ENCODE results near the gene ZNF557. TPM values are rescaled to one million over a fixed set of nuclear protein-coding genes. Genes with fewer than 3 reads are reported as not detected.
"Not testable (repeated sequence)": the region's sequence is repeated elsewhere in the genome, so short reads cannot be mapped to it uniquely, and the experiment has no call there.

Gene ZNF557
- total RNA-seq, result 11.2 TPM
- long read RNA-seq, full-length matches to known transcripts, result 13 of 21 reads
- long read RNA-seq, partial matches to known transcripts, result 4 of 21 reads
- long read RNA-seq, other reads (novel, unspliced or antisense), result 4 of 21 reads

DNA sequence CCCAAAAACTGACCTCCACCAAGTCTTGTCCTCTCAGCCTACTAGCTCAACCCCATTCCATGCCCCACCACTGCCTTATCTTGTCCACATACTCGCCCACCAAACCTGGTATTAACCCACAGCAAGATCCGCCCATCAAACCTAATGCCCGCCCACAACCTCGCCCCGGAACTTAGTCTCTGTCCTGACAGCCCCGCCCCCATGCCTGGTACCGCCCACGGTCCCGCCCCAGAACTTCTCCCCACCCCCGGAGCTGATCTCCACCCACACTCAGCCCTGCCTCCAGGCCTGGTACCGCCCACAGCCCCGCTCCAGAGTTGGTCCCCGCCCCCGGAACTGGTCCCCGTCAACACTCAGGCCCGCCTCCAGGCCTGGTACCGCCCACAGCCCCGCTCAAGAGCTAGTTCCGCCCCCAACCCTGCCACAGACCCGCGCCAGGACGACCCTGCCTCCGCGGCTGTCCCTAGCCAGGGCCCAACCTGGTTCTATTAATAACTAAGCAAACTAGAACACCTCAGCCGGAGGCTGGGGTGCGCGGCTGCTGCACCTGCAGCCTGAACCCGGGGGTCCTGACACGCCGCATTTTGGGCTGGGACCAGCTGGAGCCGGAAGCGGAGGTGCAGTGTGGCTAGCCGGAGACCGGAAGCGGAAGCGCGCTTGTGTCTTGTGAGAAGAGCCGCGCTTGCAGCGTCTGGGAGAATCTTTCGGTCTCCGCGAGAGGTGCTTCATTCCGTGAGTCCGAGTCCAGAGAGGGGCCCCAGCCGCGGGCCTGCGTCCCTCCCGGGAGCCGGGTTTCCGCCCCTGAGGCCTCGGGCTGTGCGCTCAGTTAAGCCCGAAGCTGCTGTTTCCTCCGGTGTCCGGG, at the start of gene ZNF557:
Gene ZNF557 (plus strand): TSS at position 662 of the 862 bp plus-strand sequence. CDS start 5,372 bp downstream, outside the sequence.
- TF ChIP-seq, protein P1, sequence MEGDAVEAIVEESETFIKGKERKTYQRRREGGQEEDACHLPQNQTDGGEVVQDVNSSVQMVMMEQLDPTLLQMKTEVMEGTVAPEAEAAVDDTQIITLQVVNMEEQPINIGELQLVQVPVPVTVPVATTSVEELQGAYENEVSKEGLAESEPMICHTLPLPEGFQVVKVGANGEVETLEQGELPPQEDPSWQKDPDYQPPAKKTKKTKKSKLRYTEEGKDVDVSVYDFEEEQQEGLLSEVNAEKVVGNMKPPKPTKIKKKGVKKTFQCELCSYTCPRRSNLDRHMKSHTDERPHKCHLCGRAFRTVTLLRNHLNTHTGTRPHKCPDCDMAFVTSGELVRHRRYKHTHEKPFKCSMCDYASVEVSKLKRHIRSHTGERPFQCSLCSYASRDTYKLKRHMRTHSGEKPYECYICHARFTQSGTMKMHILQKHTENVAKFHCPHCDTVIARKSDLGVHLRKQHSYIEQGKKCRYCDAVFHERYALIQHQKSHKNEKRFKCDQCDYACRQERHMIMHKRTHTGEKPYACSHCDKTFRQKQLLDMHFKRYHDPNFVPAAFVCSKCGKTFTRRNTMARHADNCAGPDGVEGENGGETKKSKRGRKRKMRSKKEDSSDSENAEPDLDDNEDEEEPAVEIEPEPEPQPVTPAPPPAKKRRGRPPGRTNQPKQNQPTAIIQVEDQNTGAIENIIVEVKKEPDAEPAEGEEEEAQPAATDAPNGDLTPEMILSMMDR (IDR thresholded peaks at IDR 0.05), result no peak
- DNase-seq (peak; percentile 100), ATAC-seq (peak; percentile 100)
- Histone ChIP-seq H3K27ac (peak within 1 kb of the TSS; percentile 88), H3K4me1 (peaks cover 15% of the 10 kb centered on the region), H3K27me3 (ENCODE audit: low read depth) (no peaks in the 10 kb centered on the region), H3K4me3 (peak within 1 kb of the TSS; percentile 97), H3K36me3 (peaks cover 36% of the 10 kb centered on the region), H3K9me3 (no peaks in the 10 kb centered on the region)
- intact Hi-C loops (cut with DNase I), result no loop called here

DNA sequence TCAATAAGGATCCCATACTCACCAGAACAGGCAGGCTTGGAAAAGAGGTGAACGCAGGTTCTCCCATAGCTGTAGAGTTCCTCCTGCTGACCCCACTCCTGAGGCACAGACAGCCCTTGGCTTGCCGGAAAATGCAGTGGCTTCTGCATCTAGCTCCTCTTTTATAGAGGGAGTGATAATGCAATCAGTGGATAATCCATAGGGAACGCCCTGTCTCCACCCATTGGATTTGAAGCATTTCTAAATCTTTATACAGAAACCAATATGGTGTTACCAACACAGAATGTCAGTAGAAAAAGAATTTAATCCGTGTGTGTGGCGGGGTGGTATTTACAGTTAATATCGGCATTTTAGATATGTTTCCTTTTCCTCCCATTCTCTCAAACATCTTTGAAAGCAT, 48.2 kb upstream of the ZNF557 start, which contains the start of gene MBD3L2B:
Gene MBD3L2B (minus strand): TSS at position 101 of the 400 bp plus-strand sequence. CDS start 34 bp downstream, at position 67.
- H3K36me3 ChIP-seq; H3K4me1 ChIP-seq; ATAC-seq; H3K27ac ChIP-seq; H3K4me3 ChIP-seq; intact Hi-C loops (cut with DNase I); DNase-seq; H3K9me3 ChIP-seq; H3K27me3 ChIP-seq (ENCODE audit: low read depth): not testable (repeated sequence)

DNA sequence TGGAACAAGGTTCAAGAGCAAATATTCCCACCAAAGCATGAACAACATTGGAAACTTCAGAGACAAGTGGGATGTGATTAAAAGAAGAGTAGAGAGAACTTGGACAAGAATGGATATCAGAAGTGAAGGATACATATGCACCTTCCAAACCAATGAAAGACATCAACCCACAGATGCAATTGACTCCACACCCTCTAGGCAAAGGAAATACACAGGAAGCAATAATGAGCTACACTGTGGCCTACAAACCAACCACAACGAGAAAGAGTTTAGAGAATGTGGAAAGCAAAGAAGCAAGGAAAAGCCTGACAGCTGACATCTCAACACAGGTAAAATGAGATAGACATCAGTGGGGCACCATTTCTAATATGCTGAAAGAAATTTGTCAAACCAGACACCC, 40.7 kb upstream of the ZNF557 start:
- H3K4me1 ChIP-seq; H3K4me3 ChIP-seq; H3K27ac ChIP-seq; H3K27me3 ChIP-seq (ENCODE audit: low read depth); intact Hi-C loops (cut with DNase I); DNase-seq; ATAC-seq; H3K36me3 ChIP-seq; H3K9me3 ChIP-seq: not testable (repeated sequence)

DNA sequence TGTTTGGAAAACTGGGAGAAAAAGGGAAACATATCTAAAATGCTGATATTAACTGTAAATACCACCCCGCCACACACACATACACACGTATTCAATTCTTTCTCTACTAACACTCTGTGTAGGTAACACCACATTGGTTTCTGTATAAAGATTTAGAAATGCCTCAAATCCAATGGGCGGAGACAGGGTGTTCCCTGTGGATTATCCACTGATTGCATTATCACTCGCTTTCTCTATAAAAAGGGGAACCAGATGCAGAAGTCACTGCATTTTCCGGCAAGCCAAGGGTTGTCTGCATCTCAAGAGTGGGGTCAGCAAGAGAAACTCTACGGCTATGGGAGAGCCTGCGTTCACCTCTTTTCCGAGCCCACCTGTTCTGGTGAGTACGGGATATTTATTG, 39.2 kb upstream of the ZNF557 start, which contains the start of gene MBD3L5:
Gene MBD3L5 (plus strand): TSS at position 301 of the 400 bp plus-strand sequence. CDS start 34 bp downstream, at position 335.
- H3K27ac ChIP-seq; H3K4me1 ChIP-seq; H3K36me3 ChIP-seq; H3K27me3 ChIP-seq (ENCODE audit: low read depth); H3K4me3 ChIP-seq; H3K9me3 ChIP-seq; DNase-seq; ATAC-seq; intact Hi-C loops (cut with DNase I): not testable (repeated sequence)

DNA sequence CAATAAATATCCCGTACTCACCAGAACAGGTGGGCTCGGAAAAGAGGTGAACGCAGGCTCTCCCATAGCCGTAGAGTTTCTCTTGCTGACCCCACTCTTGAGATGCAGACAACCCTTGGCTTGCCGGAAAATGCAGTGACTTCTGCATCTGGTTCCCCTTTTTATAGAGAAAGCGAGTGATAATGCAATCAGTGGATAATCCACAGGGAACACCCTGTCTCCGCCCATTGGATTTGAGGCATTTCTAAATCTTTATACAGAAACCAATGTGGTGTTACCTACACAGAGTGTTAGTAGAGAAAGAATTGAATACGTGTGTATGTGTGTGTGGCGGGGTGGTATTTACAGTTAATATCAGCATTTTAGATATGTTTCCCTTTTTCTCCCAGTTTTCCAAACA, 29.4 kb upstream of the ZNF557 start, which contains the start of gene MBD3L4:
Gene MBD3L4 (minus strand): TSS at position 101 of the 400 bp plus-strand sequence. CDS start 35 bp downstream, at position 66.
- H3K27me3 ChIP-seq (ENCODE audit: low read depth); H3K9me3 ChIP-seq; DNase-seq; H3K36me3 ChIP-seq; H3K4me3 ChIP-seq; H3K4me1 ChIP-seq; ATAC-seq; H3K27ac ChIP-seq; intact Hi-C loops (cut with DNase I): not testable (repeated sequence)

DNA sequence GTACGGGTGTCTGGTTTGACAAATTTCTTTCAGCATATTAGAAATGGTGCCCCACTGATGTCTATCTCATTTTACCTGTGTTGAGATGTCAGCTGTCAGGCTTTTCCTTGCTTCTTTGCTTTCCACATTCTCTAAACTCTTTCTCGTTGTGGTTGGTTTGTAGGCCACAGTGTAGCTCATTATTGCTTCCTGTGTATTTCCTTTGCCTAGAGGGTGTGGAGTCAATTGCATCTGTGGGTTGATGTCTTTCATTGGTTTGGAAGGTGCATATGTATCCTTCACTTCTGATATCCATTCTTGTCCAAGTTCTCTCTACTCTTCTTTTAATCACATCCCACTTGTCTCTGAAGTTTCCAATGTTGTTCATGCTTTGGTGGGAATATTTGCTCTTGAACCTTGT, 27.9 kb upstream of the ZNF557 start:
- H3K36me3 ChIP-seq; H3K27ac ChIP-seq; H3K4me1 ChIP-seq; H3K27me3 ChIP-seq (ENCODE audit: low read depth); DNase-seq; H3K4me3 ChIP-seq; ATAC-seq; intact Hi-C loops (cut with DNase I); H3K9me3 ChIP-seq: not testable (repeated sequence)

DNA sequence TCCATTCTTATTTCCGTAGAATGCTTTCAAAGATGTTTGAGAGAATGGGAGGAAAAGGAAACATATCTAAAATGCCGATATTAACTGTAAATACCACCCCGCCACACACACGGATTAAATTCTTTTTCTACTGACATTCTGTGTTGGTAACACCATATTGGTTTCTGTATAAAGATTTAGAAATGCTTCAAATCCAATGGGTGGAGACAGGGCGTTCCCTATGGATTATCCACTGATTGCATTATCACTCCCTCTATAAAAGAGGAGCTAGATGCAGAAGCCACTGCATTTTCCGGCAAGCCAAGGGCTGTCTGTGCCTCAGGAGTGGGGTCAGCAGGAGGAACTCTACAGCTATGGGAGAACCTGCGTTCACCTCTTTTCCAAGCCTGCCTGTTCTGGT, 20.5 kb upstream of the ZNF557 start, which contains the start of gene MBD3L2:
Gene MBD3L2 (plus strand): TSS at position 301 of the 400 bp plus-strand sequence. CDS start 53 bp downstream, at position 354.
- DNase-seq; H3K4me1 ChIP-seq; intact Hi-C loops (cut with DNase I); H3K36me3 ChIP-seq; H3K27me3 ChIP-seq (ENCODE audit: low read depth); H3K9me3 ChIP-seq; ATAC-seq; H3K27ac ChIP-seq; H3K4me3 ChIP-seq: not testable (repeated sequence)

DNA sequence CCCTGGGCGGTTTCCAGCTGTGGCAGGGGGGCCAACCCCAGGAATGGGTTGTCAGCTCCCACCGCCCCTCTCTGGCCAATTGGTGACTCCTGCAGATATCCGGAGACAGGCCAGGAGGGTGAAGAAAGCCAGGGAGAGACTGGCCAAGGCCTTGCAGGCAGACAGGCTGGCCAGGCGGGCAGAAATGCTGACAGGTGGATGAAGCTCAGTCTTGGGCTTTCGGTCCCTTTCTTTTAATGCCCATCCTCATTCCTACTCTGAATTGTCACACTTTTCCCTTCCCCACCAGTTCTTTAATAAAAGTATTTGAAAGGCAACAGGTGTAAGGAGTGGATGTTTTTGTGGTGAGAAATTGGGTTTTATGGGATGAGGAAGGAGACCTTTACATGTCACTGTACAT, 18.1 kb upstream of the ZNF557 start:
- H3K36me3 ChIP-seq; H3K9me3 ChIP-seq; intact Hi-C loops (cut with DNase I); H3K27ac ChIP-seq; DNase-seq; H3K4me3 ChIP-seq; H3K27me3 ChIP-seq (ENCODE audit: low read depth); H3K4me1 ChIP-seq; ATAC-seq: not testable (repeated sequence)

DNA sequence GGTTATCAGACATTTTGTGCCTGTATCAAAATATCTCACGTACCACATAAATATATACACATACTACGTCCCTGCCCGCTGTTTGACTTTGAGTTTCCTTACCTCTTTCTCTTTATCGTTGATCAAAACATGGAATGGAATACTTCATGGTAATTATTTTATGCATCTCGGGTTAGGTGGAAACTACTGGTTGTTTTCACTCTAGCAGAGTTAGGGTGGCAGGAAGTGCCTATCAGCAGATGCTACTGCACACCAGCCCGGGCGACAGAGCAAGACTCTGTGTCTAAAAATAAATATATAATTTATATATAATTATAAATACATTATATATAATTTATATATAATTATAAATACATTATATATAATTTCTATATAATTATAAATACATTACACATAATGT, 16.6 kb upstream of the ZNF557 start:
- H3K4me3 ChIP-seq; DNase-seq; H3K4me1 ChIP-seq; H3K27ac ChIP-seq; H3K36me3 ChIP-seq; intact Hi-C loops (cut with DNase I); H3K9me3 ChIP-seq; H3K27me3 ChIP-seq (ENCODE audit: low read depth); ATAC-seq: not testable (repeated sequence)

DNA sequence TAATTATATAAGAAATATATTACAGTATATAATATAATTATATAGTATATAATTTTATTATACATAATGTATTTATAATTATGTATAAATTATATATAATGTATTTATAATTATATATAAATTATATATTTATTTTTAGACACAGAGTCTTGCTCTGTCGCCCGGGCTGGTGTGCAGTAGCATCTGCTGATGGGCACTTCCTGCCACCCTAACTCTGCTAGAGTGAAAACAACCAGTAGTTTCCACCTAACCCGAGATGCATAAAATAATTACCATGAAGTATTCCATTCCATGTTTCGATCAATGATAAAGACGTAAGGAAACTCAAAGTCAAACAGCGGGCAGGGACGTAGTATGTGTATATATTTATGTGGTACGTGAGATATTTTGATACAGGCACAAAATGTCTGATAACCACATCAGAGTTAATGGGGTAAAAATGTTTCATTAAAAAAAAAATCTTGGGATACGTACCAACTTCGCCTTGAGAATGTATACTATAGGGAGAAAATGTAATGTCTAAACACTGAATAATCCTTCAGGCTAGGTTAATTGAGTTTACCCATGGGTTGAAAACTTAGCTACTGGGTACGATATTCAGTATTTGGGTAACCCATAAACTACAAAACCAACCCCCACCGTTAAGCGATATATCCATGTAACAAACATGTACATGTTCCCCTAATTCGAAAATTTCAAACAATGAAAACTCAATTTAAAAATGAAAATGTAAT, 14.7 kb upstream of the ZNF557 start:
- H3K27me3 ChIP-seq (ENCODE audit: low read depth); H3K9me3 ChIP-seq; H3K36me3 ChIP-seq; H3K27ac ChIP-seq; ATAC-seq; H3K4me1 ChIP-seq; DNase-seq; H3K4me3 ChIP-seq; intact Hi-C loops (cut with DNase I): not testable (repeated sequence)

DNA sequence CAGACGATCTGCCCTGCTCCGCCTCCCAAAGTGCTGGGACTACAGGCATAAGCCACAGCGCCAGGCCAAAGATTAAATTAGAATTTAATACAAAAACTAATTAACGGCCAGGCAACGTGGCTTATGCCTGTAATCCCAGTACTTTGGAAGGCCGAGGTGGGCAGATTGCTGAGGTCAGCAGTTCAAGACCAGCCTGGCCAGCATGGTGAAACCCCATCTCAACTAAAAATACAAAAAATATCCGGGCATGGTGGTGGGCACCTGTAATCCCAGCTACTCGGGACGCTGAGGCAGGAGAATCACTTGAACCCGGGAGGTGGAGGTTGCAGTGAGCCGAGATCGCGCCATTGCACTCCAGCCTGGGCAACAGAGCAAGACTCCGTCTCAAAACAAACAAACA, 13.8 kb upstream of the ZNF557 start:
- H3K4me3 ChIP-seq; H3K9me3 ChIP-seq; DNase-seq; H3K4me1 ChIP-seq; H3K27me3 ChIP-seq (ENCODE audit: low read depth); H3K36me3 ChIP-seq; intact Hi-C loops (cut with DNase I); H3K27ac ChIP-seq; ATAC-seq: not testable (repeated sequence)

DNA sequence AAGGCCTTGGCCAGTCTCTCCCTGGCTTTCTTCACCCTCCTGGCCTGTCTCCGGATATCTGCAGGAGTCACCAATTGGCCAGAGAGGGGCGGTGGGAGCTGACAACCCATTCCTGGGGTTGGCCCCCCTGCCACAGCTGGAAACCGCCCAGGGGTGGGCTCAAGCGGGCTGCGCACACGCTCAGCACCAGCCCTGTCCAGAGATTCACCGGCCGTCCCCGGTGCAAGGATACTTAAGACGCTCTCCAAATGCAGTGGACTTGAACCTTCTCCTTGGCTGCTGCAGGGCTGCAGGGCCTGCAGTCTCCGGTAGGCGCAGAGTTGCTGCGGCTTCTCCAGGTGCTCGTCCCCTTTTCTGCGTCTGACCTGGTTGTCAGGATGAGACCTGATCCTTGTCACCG, 13.1 kb upstream of the ZNF557 start:
- H3K27ac ChIP-seq; DNase-seq; intact Hi-C loops (cut with DNase I); H3K4me3 ChIP-seq; ATAC-seq; H3K36me3 ChIP-seq; H3K9me3 ChIP-seq; H3K4me1 ChIP-seq; H3K27me3 ChIP-seq (ENCODE audit: low read depth): not testable (repeated sequence)

Measured in lower lobe of right lung (tissue), 2 donors.